Left kidney (tissue), 2 donors: ENCODE measurements around the gene SP140. TPM values are rescaled to one million over a fixed set of nuclear protein-coding genes. Genes with fewer than 3 reads are reported as not detected.
"Not testable (repeated sequence)": the region's sequence is repeated elsewhere in the genome, so short reads cannot be mapped to it uniquely, and the experiment has no call there.

Experiments
- DNase-seq: peaks from one replicate; pipeline ENCODE4 v3.0.0-alpha.2; 2013
- polyA plus RNA-seq: library from polyadenylated mRNA; unstranded; fragments of 120-200 nt; gene quantifications from one replicate; pipeline ENCODE4 v1.2.1, GENCODE V29; 2013; ENCODE audit not compliant: insufficient read length

Gene SP140
- polyA plus RNA-seq, 1 donor = 1.3 TPM

- DNase-seq = no peak
Measured at GRCh38 chr2:230224458-230224857, 1.1 kb upstream of the SP140 start.

GRCh38 chr2:230226051-230226551 lies 565 bp downstream of the SP140 start:
- DNase-seq = no peak

GRCh38 chr2:230227216-230227615 lies 1.7 kb downstream of the SP140 start:
- DNase-seq = no peak

GRCh38 chr2:230230087-230230486 lies 4.6 kb downstream of the SP140 start:
- no peak for DNase-seq

- no peak for DNase-seq
Measured at GRCh38 chr2:230230496-230231200, 5.1 kb downstream of the SP140 start.

GRCh38 chr2:230231251-230231650 lies 5.7 kb downstream of the SP140 start:
- DNase-seq = no peak

GRCh38 chr2:230234122-230234722 lies 8.7 kb downstream of the SP140 start:
- DNase-seq = no peak

- DNase-seq = no peak
Measured at GRCh38 chr2:230234845-230235244, 9.3 kb downstream of the SP140 start.

GRCh38 chr2:230244211-230244610 lies 18.7 kb downstream of the SP140 start:
- no peak for DNase-seq

GRCh38 chr2:230246206-230246605 lies 20.7 kb downstream of the SP140 start:
- no peak for DNase-seq

GRCh38 chr2:230250231-230250630 lies 24.7 kb downstream of the SP140 start:
- no peak for DNase-seq

GRCh38 chr2:230254152-230254881 lies 28.8 kb downstream of the SP140 start:
- no peak for DNase-seq

- no peak for DNase-seq
Measured at GRCh38 chr2:230256733-230257332, 31.3 kb downstream of the SP140 start.

- no peak for DNase-seq
Measured at GRCh38 chr2:230258483-230258882, 32.9 kb downstream of the SP140 start.

- no peak for DNase-seq
Measured at GRCh38 chr2:230262246-230262645, 36.7 kb downstream of the SP140 start.

- not testable (repeated sequence) for DNase-seq
Measured at GRCh38 chr2:230264945-230265344, 39.4 kb downstream of the SP140 start.

- no peak for DNase-seq
Measured at GRCh38 chr2:230266638-230267037, 41.1 kb downstream of the SP140 start.

- no peak for DNase-seq
Measured at GRCh38 chr2:230267059-230267458, 41.5 kb downstream of the SP140 start.

GRCh38 chr2:230267556-230267955 lies 42.0 kb downstream of the SP140 start:
- DNase-seq = no peak

GRCh38 chr2:230268606-230269243 lies 43.2 kb downstream of the SP140 start:
- DNase-seq = no peak

GRCh38 chr2:230269715-230270114 lies 44.2 kb downstream of the SP140 start:
- no peak for DNase-seq

- no peak for DNase-seq
Measured at GRCh38 chr2:230282936-230283335, 57.4 kb downstream of the SP140 start.
